GM12892 (cell line): ENCODE measurements around the gene MPPED1.

Experiments
- DNase-seq: peaks from one replicate; pipeline ENCODE4 v3.0.0; 2011; ENCODE audit not compliant: insufficient read length
- FAIRE-seq: peaks from 2 replicates; lab custom pipeline; 2011; peaks lifted over from hg19 to GRCh38; lab: Jason Lieb, UNC
- POLR2A ChIP-seq: IDR thresholded peaks from 2 replicates; pipeline ENCODE4 v1.6.1; 2011; ENCODE audit warnings: low read depth, low read length, control low read depth
- POLR2AphosphoS5 ChIP-seq: IDR thresholded peaks from 2 replicates; pipeline ENCODE4 v1.6.1; 2011; ENCODE audit warnings: low read depth, low read length, control low read depth
- TAF1 ChIP-seq: IDR thresholded peaks from 2 replicates; pipeline ENCODE4 v1.6.1; 2011; ENCODE audit warnings: low read depth, mild to moderate bottlenecking, control low read depth, low read length, borderline replicate concordance

MPPED1 gene

GRCh38 chr22:43404673-43405385, 7.0 kb upstream of the MPPED1 start:
- no peak for FAIRE-seq
- DNase-seq = no peak

GRCh38 chr22:43406186-43406790, 5.5 kb upstream of the MPPED1 start:
- FAIRE-seq (no peak), DNase-seq (no peak)
- TF ChIP-seq TAF1 (no peak), POLR2A (no peak), POLR2AphosphoS5 (no peak)

More at GRCh38 chr22:43404673-43405385, 7.0 kb upstream of the MPPED1 start:
- TF ChIP-seq POLR2A = no peak
- TF ChIP-seq TAF1 = no peak
- no peak for TF ChIP-seq POLR2AphosphoS5

GRCh38 chr22:43407591-43407990, 4.2 kb upstream of the MPPED1 start:
- TF ChIP-seq TAF1 (no peak), POLR2A (no peak), POLR2AphosphoS5 (no peak)
- no peak for FAIRE-seq
- no peak for DNase-seq

GRCh38 chr22:43408009-43408408, 3.8 kb upstream of the MPPED1 start:
- FAIRE-seq (no peak), DNase-seq (no peak)
- TF ChIP-seq POLR2AphosphoS5 (no peak), TAF1 (no peak), POLR2A (no peak)

- no peak for DNase-seq
- no peak for TF ChIP-seq POLR2A
- no peak for TF ChIP-seq POLR2AphosphoS5
- FAIRE-seq = no peak
Observed at GRCh38 chr22:43409046-43409445, 2.8 kb upstream of the MPPED1 start.

- FAIRE-seq = no peak
- TF ChIP-seq POLR2AphosphoS5 = no peak
- no peak for TF ChIP-seq TAF1
- no peak for TF ChIP-seq POLR2A
- no peak for DNase-seq
Observed at GRCh38 chr22:43409800-43410199, 2.0 kb upstream of the MPPED1 start.

- no peak for FAIRE-seq
Observed at GRCh38 chr22:43411040-43411868, 560 bp upstream of the MPPED1 start.

GRCh38 chr22:43412808-43413795, 1.3 kb downstream of the MPPED1 start:
- TF ChIP-seq POLR2A = no peak
- TF ChIP-seq POLR2AphosphoS5 = no peak
- TF ChIP-seq TAF1 = no peak
- FAIRE-seq (no peak), DNase-seq (no peak)

More at GRCh38 chr22:43411040-43411868, 560 bp upstream of the MPPED1 start:
- TF ChIP-seq POLR2AphosphoS5 (no peak), POLR2A (no peak)
- DNase-seq = no peak

- no peak for TF ChIP-seq TAF1
- no peak for TF ChIP-seq POLR2A
- no peak for TF ChIP-seq POLR2AphosphoS5
- no peak for DNase-seq
- FAIRE-seq = no peak
Observed at GRCh38 chr22:43413826-43414225, 2.0 kb downstream of the MPPED1 start.

- DNase-seq (no peak), FAIRE-seq (no peak)
- TF ChIP-seq POLR2AphosphoS5 (no peak), POLR2A (no peak), TAF1 (no peak)
Observed at GRCh38 chr22:43415681-43416080, 3.9 kb downstream of the MPPED1 start.
